HG03457 (cell line): ENCODE data around the gene ADGRL3.

Source experiments
- ATAC-seq: cut with Tn5 transposase; IDR thresholded peaks from one replicate; pipeline ENCODE4 v1.9.1; 2021; ENCODE audit warnings: moderate number of reproducible peaks; ENCODE audit not compliant: unreplicated experiment

Gene ADGRL3

GRCh38 chr4:62030958-62031357 lies 830.8 kb downstream of the ADGRL3 start:
- ATAC-seq, result no peak

GRCh38 chr4:62037571-62037970 lies 837.4 kb downstream of the ADGRL3 start:
- ATAC-seq, result no peak

GRCh38 chr4:62051332-62051731 lies 851.2 kb downstream of the ADGRL3 start:
- no peak for ATAC-seq

GRCh38 chr4:62053974-62054373 lies 853.8 kb downstream of the ADGRL3 start:
- no peak for ATAC-seq

GRCh38 chr4:62057031-62057430 lies 856.9 kb downstream of the ADGRL3 start:
- no peak for ATAC-seq

GRCh38 chr4:62058571-62058970 lies 858.4 kb downstream of the ADGRL3 start:
- no peak for ATAC-seq

GRCh38 chr4:62070291-62070852 lies 870.2 kb downstream of the ADGRL3 start:
- ATAC-seq, result no peak

- no peak for ATAC-seq
Observed at GRCh38 chr4:62075089-62075488, 875.0 kb downstream of the ADGRL3 start.

- no peak for ATAC-seq
Observed at GRCh38 chr4:62075521-62075920, 875.4 kb downstream of the ADGRL3 start.

GRCh38 chr4:62077406-62077805 lies 877.3 kb downstream of the ADGRL3 start:
- no peak for ATAC-seq

- ATAC-seq, result no peak
Observed at GRCh38 chr4:62080431-62080830, 880.3 kb downstream of the ADGRL3 start.

GRCh38 chr4:62087706-62088105 lies 887.6 kb downstream of the ADGRL3 start:
- no peak for ATAC-seq

- no peak for ATAC-seq
Observed at GRCh38 chr4:62093735-62094134, 893.6 kb downstream of the ADGRL3 start.

GRCh38 chr4:62096881-62097280 lies 896.8 kb downstream of the ADGRL3 start:
- no peak for ATAC-seq

- no peak for ATAC-seq
Observed at GRCh38 chr4:62115216-62115615, 915.1 kb downstream of the ADGRL3 start.

- ATAC-seq, result no peak
Observed at GRCh38 chr4:62117886-62118285, 917.8 kb downstream of the ADGRL3 start.

GRCh38 chr4:62118558-62118957 lies 918.4 kb downstream of the ADGRL3 start:
- ATAC-seq, result no peak

- ATAC-seq, result no peak
Observed at GRCh38 chr4:62119195-62119594, 919.1 kb downstream of the ADGRL3 start.

GRCh38 chr4:62126064-62126732 lies 926.1 kb downstream of the ADGRL3 start:
- no peak for ATAC-seq
